ENCODE measurements around the gene FANCE. TPM values are rescaled to one million over a fixed set of nuclear protein-coding genes. Genes with fewer than 3 reads are reported as not detected.

Gene FANCE
- total RNA-seq, 1 experiment from 2014 or later, result 16.1 TPM

DNA sequence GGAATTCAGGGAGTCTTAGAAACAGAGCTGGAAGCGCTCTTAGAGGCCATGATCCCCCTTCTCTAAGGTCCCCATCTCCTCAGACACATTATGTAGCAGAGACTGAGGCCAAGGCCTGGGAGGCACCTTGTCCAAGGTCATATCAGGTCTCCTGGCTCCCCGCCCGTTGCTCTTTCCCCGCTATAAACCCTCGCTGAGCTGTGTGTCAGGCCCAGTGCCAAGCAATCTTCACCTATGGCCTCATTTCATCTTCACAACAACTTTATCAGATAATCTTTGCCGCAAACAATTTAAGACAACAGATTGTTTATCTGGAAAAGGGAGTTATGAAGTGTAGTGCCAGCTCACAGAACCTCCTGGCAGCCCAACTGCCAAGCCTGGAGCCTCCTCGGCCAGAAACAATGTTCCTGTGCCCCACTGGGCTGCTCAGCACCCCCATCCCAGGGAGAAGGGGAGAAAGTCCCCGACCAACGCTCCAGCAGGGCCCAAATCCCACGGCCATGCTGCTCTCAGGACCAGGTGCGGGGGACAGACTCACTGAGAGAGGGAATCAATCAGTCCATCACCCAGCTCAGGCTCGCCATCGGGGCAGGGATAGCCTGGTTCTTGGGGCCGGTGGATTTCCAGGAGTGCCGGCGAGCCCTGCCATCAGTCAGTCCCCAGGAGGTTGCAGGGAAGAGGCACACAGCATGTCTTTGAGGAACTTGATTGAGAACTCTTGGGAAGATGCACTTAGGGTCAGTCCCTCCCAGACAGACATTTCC is 16.9 kb upstream of the FANCE start:
- Histone ChIP-seq H2AFZ (ENCODE audit: low read depth, low read length, poor library complexity, severe bottlenecking) (no peak overlapping the region), H3K36me3 (ENCODE audit: control insufficient read depth in 1 of 2, insufficient read depth in 2 of 2, low read length in 2 of 2) (no peaks in the 10 kb centered on the region), H3K27me3 (ENCODE audit: insufficient read depth, low read length) (no peaks in the 10 kb centered on the region), H3K4me3 (replicated peaks in 1 of 2; ENCODE audit: low read depth in 1 of 2, low read length in 2 of 2) (no peak overlapping the region), H3K9ac (ENCODE audit: low read length) (no peak overlapping the region), H3K9me3 (ENCODE audit: control insufficient read depth in 1 of 2, insufficient read depth in 1 of 2, low read depth in 1 of 2, low read length in 2 of 2) (peaks cover 0 to 1% of the 10 kb centered on the region in 2 experiments; a peak in 2 of 4 replicates), H3K27ac (ENCODE audit: low read depth, low read length) (no peak overlapping the region), H3K4me2 (ENCODE audit: low read length) (no peak overlapping the region), H4K20me1 (ENCODE audit: insufficient read depth) (no peaks in the 10 kb centered on the region), H3K9me2 (ENCODE audit: insufficient read depth) (no peaks in the 10 kb centered on the region), H3K4me1 (ENCODE audit: control insufficient read depth in 1 of 2, insufficient read depth in 2 of 2, low read length in 2 of 2) (no peaks in the 10 kb centered on the region), H3K79me2 (ENCODE audit: insufficient read depth, low read length) (no peaks in the 10 kb centered on the region)
- ChIA-PET RAD21 (ENCODE audit: low non-redundant PET in 1 of 2, low total read pairs in 2 of 2, uncharacterized antibody in 2 of 2, unreplicated experiment in 2 of 2) (no interaction called here), POLR2A (no interaction called here), CTCF (interaction anchor here (1.0 kb wide), 1 partner anchor 94 kb away, joined by 3 read pairs; the partner anchor contains the start of gene PPARD)
- no peak for DNase-seq (ENCODE audit: low read depth, low spot score)
- intact Hi-C loops (cut with micrococcal nuclease), result no loop called here
- ATAC-seq, result 0 out of 2 replicates have a peak, but pooled peaks have one; percentile 20
- BruUV-seq (replicated peaks), result no TSS peak
- TF ChIP-seq, protein P1, sequence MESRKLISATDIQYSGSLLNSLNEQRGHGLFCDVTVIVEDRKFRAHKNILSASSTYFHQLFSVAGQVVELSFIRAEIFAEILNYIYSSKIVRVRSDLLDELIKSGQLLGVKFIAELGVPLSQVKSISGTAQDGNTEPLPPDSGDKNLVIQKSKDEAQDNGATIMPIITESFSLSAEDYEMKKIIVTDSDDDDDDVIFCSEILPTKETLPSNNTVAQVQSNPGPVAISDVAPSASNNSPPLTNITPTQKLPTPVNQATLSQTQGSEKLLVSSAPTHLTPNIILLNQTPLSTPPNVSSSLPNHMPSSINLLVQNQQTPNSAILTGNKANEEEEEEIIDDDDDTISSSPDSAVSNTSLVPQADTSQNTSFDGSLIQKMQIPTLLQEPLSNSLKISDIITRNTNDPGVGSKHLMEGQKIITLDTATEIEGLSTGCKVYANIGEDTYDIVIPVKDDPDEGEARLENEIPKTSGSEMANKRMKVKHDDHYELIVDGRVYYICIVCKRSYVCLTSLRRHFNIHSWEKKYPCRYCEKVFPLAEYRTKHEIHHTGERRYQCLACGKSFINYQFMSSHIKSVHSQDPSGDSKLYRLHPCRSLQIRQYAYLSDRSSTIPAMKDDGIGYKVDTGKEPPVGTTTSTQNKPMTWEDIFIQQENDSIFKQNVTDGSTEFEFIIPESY (IDR thresholded peaks at IDR 0.05; ENCODE audit: extremely low read depth, insufficient replicate concordance, low read length), result no peak
- TF ChIP-seq ELF1 (IDR thresholded peaks at IDR 0.05; ENCODE audit: borderline replicate concordance, low read depth) (no peak), ZNF274 (IDR thresholded peaks at IDR 0.05; ENCODE audit: low read depth, low read length) (no peak), EZH2 (IDR thresholded peaks at IDR 0.05) (no peak), POLR2A (IDR thresholded peaks at IDR 0.05; ENCODE audit: borderline replicate concordance, extremely low read depth, insufficient read depth, insufficient read length) (no peak), SP1 (IDR thresholded peaks at IDR 0.05; ENCODE audit: low read depth) (no peak), JUND (IDR thresholded peaks at IDR 0.05) (no peak), RAD21 (IDR thresholded peaks at IDR 0.05; ENCODE audit: low read depth) (no peak), CEBPB (IDR thresholded peaks at IDR 0.05; ENCODE audit: low read depth) (no peak), SIN3A (IDR thresholded peaks at IDR 0.05; ENCODE audit: low read depth) (no peak), ZFX (IDR thresholded peaks at IDR 0.05) (no peak), SRF (IDR thresholded peaks at IDR 0.05; ENCODE audit: low read depth) (no peak), TCF7L2 (IDR thresholded peaks at IDR 0.05; ENCODE audit: borderline replicate concordance, extremely low read depth, insufficient read depth, insufficient read length) (no peak), EZH2phosphoT487 (IDR thresholded peaks at IDR 0.05; ENCODE audit: borderline replicate concordance) (no peak)
- TF ChIP-seq, protein P2, sequence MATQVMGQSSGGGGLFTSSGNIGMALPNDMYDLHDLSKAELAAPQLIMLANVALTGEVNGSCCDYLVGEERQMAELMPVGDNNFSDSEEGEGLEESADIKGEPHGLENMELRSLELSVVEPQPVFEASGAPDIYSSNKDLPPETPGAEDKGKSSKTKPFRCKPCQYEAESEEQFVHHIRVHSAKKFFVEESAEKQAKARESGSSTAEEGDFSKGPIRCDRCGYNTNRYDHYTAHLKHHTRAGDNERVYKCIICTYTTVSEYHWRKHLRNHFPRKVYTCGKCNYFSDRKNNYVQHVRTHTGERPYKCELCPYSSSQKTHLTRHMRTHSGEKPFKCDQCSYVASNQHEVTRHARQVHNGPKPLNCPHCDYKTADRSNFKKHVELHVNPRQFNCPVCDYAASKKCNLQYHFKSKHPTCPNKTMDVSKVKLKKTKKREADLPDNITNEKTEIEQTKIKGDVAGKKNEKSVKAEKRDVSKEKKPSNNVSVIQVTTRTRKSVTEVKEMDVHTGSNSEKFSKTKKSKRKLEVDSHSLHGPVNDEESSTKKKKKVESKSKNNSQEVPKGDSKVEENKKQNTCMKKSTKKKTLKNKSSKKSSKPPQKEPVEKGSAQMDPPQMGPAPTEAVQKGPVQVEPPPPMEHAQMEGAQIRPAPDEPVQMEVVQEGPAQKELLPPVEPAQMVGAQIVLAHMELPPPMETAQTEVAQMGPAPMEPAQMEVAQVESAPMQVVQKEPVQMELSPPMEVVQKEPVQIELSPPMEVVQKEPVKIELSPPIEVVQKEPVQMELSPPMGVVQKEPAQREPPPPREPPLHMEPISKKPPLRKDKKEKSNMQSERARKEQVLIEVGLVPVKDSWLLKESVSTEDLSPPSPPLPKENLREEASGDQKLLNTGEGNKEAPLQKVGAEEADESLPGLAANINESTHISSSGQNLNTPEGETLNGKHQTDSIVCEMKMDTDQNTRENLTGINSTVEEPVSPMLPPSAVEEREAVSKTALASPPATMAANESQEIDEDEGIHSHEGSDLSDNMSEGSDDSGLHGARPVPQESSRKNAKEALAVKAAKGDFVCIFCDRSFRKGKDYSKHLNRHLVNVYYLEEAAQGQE (IDR thresholded peaks at IDR 0.05; ENCODE audit: low read depth), result no peak
- TF ChIP-seq, protein P3, sequence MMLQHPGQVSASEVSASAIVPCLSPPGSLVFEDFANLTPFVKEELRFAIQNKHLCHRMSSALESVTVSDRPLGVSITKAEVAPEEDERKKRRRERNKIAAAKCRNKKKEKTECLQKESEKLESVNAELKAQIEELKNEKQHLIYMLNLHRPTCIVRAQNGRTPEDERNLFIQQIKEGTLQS (IDR thresholded peaks at IDR 0.05), result no peak
- TF ChIP-seq, protein P4, sequence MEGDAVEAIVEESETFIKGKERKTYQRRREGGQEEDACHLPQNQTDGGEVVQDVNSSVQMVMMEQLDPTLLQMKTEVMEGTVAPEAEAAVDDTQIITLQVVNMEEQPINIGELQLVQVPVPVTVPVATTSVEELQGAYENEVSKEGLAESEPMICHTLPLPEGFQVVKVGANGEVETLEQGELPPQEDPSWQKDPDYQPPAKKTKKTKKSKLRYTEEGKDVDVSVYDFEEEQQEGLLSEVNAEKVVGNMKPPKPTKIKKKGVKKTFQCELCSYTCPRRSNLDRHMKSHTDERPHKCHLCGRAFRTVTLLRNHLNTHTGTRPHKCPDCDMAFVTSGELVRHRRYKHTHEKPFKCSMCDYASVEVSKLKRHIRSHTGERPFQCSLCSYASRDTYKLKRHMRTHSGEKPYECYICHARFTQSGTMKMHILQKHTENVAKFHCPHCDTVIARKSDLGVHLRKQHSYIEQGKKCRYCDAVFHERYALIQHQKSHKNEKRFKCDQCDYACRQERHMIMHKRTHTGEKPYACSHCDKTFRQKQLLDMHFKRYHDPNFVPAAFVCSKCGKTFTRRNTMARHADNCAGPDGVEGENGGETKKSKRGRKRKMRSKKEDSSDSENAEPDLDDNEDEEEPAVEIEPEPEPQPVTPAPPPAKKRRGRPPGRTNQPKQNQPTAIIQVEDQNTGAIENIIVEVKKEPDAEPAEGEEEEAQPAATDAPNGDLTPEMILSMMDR (IDR thresholded peaks at IDR 0.05 in 2 of 3, conservative IDR thresholded peaks at IDR 0.05 in 1 of 3; ENCODE audit: borderline replicate concordance in 1 of 3, insufficient read depth in 1 of 3, low read depth in 2 of 3, low read length in 2 of 3), result no peak
- TF ChIP-seq, protein P5, sequence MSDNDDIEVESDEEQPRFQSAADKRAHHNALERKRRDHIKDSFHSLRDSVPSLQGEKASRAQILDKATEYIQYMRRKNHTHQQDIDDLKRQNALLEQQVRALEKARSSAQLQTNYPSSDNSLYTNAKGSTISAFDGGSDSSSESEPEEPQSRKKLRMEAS (IDR thresholded peaks at IDR 0.05), result no peak

Data from HCT116 (cell line).